Activated CD4-positive, alpha-beta T cell treated with anti-CD3 and anti-CD28 coated beads, Interleukin-2, amount 10 ng/mL, durations not matched to agents 24 days and 14 days (primary cell): ENCODE results near the gene RGN. TPM values are rescaled to one million over a fixed set of nuclear protein-coding genes. Genes with fewer than 3 reads are reported as not detected.
"Not testable (repeated sequence)": the region's sequence is repeated elsewhere in the genome, so short reads cannot be mapped to it uniquely, and the experiment has no call there.

Source experiments
- DNase-seq: peaks from one replicate; pipeline ENCODE4 v3.0.0; 2022
- H3K27ac Mint-ChIP-seq: one replicate; pipeline ENCODE4 v1.8.0; 2022; ENCODE audit warnings: mild to moderate bottlenecking, mixed read lengths
- H3K27me3 Mint-ChIP-seq: one replicate; pipeline ENCODE4 v1.8.0; 2022; ENCODE audit warnings: mixed read lengths
- H3K36me3 Mint-ChIP-seq: one replicate; pipeline ENCODE4 v1.8.0; 2022; ENCODE audit warnings: low read depth, mild to moderate bottlenecking, mixed read lengths
- H3K4me1 Mint-ChIP-seq: one replicate; pipeline ENCODE4 v1.8.0; 2021; ENCODE audit warnings: mixed read lengths
- H3K4me3 Mint-ChIP-seq: one replicate; pipeline ENCODE4 v1.8.0; 2022; ENCODE audit warnings: mild to moderate bottlenecking, moderate library complexity, mixed read lengths
- H3K9me3 Mint-ChIP-seq: one replicate; pipeline ENCODE4 v1.8.0; 2021; ENCODE audit warnings: mixed read lengths
- intact Hi-C: fragments of 100-400 bp; cut with micrococcal nuclease; formaldehyde crosslinking; loops from one replicate; pipeline ENCODE4 v1.15.1; 2023
- total RNA-seq: library from RNA; stranded (reverse); gene quantifications from 2 replicates; pipeline ENCODE4 v1.2.3, GENCODE V29; 2022

Gene RGN
- total RNA-seq, 1 donor from 2014 or later = not detected

GRCh38 chrX:47093860-47094259, 15.6 kb downstream of the RGN start:
- intact Hi-C loops = loop anchor here (2.0 kb wide), 1 partner anchor 191 kb away; no protein-coding TSS in a partner anchor

GRCh38 chrX:47097018-47097417, 18.8 kb downstream of the RGN start:
- Mint-ChIP-seq H3K27me3 (no peaks in the 10 kb centered on the region), H3K27ac (no peak overlapping the region), H3K9me3 (no peaks in the 10 kb centered on the region), H3K4me3 (no peak overlapping the region), H3K36me3 (no peaks in the 10 kb centered on the region), H3K4me1 (no peaks in the 10 kb centered on the region)
- intact Hi-C loops = no loop called here
- DNase-seq = no peak

More at GRCh38 chrX:47093860-47094259, 15.6 kb downstream of the RGN start:
- Mint-ChIP-seq H3K27me3 (no peaks in the 10 kb centered on the region), H3K9me3 (no peaks in the 10 kb centered on the region), H3K36me3 (no peaks in the 10 kb centered on the region), H3K4me3 (no peak overlapping the region), H3K27ac (no peak overlapping the region), H3K4me1 (peaks cover 2% of the 10 kb centered on the region)
- no peak for DNase-seq

- no peaks in the 10 kb centered on the region for H3K27me3 Mint-ChIP-seq
- no peak for DNase-seq
- intact Hi-C loops = no loop called here
- no peak overlapping the region for H3K4me3 Mint-ChIP-seq
- no peaks in the 10 kb centered on the region for H3K9me3 Mint-ChIP-seq
- no peaks in the 10 kb centered on the region for H3K4me1 Mint-ChIP-seq
- H3K27ac Mint-ChIP-seq = no peak overlapping the region
- no peaks in the 10 kb centered on the region for H3K36me3 Mint-ChIP-seq
Observed at GRCh38 chrX:47098338-47099094, 20.3 kb downstream of the RGN start.

GRCh38 chrX:47101206-47101605, 23.0 kb downstream of the RGN start:
- Mint-ChIP-seq H3K4me1 (no peaks in the 10 kb centered on the region), H3K9me3 (no peaks in the 10 kb centered on the region), H3K36me3 (no peaks in the 10 kb centered on the region), H3K27ac (no peak overlapping the region), H3K4me3 (no peak overlapping the region), H3K27me3 (no peaks in the 10 kb centered on the region)
- no peak for DNase-seq
- intact Hi-C loops = no loop called here

GRCh38 chrX:47110936-47111615, 32.8 kb downstream of the RGN start:
- H3K4me3 Mint-ChIP-seq = not testable (repeated sequence)

GRCh38 chrX:47112316-47112954, 34.2 kb downstream of the RGN start:
- H3K27ac Mint-ChIP-seq = no peak overlapping the region
- H3K9me3 Mint-ChIP-seq = no peaks in the 10 kb centered on the region
- no peaks in the 10 kb centered on the region for H3K27me3 Mint-ChIP-seq
- no peaks in the 10 kb centered on the region for H3K4me1 Mint-ChIP-seq
- no peaks in the 10 kb centered on the region for H3K36me3 Mint-ChIP-seq
- no peak for DNase-seq
- intact Hi-C loops = no loop called here
- no peak overlapping the region for H3K4me3 Mint-ChIP-seq

More at GRCh38 chrX:47110936-47111615, 32.8 kb downstream of the RGN start:
- intact Hi-C loops, H3K36me3 Mint-ChIP-seq, H3K9me3 Mint-ChIP-seq, H3K27ac Mint-ChIP-seq, H3K4me1 Mint-ChIP-seq, DNase-seq, H3K27me3 Mint-ChIP-seq: not testable (repeated sequence)

GRCh38 chrX:47116551-47117110, 38.4 kb downstream of the RGN start:
- H3K27me3 Mint-ChIP-seq, intact Hi-C loops, H3K9me3 Mint-ChIP-seq, DNase-seq, H3K36me3 Mint-ChIP-seq, H3K4me3 Mint-ChIP-seq, H3K4me1 Mint-ChIP-seq, H3K27ac Mint-ChIP-seq: not testable (repeated sequence)

- H3K9me3 Mint-ChIP-seq, H3K4me3 Mint-ChIP-seq, H3K4me1 Mint-ChIP-seq, DNase-seq, H3K27ac Mint-ChIP-seq, intact Hi-C loops, H3K36me3 Mint-ChIP-seq, H3K27me3 Mint-ChIP-seq: not testable (repeated sequence)
Observed at GRCh38 chrX:47124466-47124865, 46.2 kb downstream of the RGN start.

GRCh38 chrX:47129157-47129898, 51.1 kb downstream of the RGN start:
- H3K4me3 Mint-ChIP-seq = peak overlapping the region; percentile 100
- peak overlapping the region; percentile 98 for H3K27ac Mint-ChIP-seq
- H3K27me3 Mint-ChIP-seq = no peaks in the 10 kb centered on the region
- H3K36me3 Mint-ChIP-seq = no peaks in the 10 kb centered on the region
- H3K4me1 Mint-ChIP-seq = peaks cover 2% of the 10 kb centered on the region
- peak; percentile 97 for DNase-seq
- intact Hi-C loops = loop anchor here (1.0 kb wide), 1 partner anchor 16 kb away; the partner anchor contains the start of gene RBM10
- no peaks in the 10 kb centered on the region for H3K9me3 Mint-ChIP-seq

GRCh38 chrX:47129899-47130358, 51.7 kb downstream of the RGN start:
- Mint-ChIP-seq H3K4me1 (peaks cover 2% of the 10 kb centered on the region), H3K4me3 (peak overlapping the region; percentile 100), H3K9me3 (no peaks in the 10 kb centered on the region), H3K27me3 (no peaks in the 10 kb centered on the region), H3K36me3 (no peaks in the 10 kb centered on the region), H3K27ac (peak overlapping the region; percentile 98)
- DNase-seq = no peak
- intact Hi-C loops = loop anchor here (1.0 kb wide), 1 partner anchor 15 kb away; the partner anchor contains the start of gene RBM10

GRCh38 chrX:47133493-47133892, 55.2 kb downstream of the RGN start:
- intact Hi-C loops = no loop called here
- DNase-seq = no peak
- no peaks in the 10 kb centered on the region for H3K36me3 Mint-ChIP-seq
- no peaks in the 10 kb centered on the region for H3K4me1 Mint-ChIP-seq
- no peak overlapping the region for H3K4me3 Mint-ChIP-seq
- H3K27me3 Mint-ChIP-seq = no peaks in the 10 kb centered on the region
- no peak overlapping the region for H3K27ac Mint-ChIP-seq
- H3K9me3 Mint-ChIP-seq = no peaks in the 10 kb centered on the region

GRCh38 chrX:47135650-47136049, 57.4 kb downstream of the RGN start:
- H3K27me3 Mint-ChIP-seq, H3K36me3 Mint-ChIP-seq, DNase-seq, H3K4me1 Mint-ChIP-seq, H3K9me3 Mint-ChIP-seq, intact Hi-C loops, H3K4me3 Mint-ChIP-seq, H3K27ac Mint-ChIP-seq: not testable (repeated sequence)

- peaks cover 6% of the 10 kb centered on the region for H3K4me1 Mint-ChIP-seq
- DNase-seq = no peak
- H3K9me3 Mint-ChIP-seq = no peaks in the 10 kb centered on the region
- intact Hi-C loops = no loop called here
- H3K4me3 Mint-ChIP-seq = no peak overlapping the region
- H3K27ac Mint-ChIP-seq = no peak overlapping the region
- no peaks in the 10 kb centered on the region for H3K27me3 Mint-ChIP-seq
- H3K36me3 Mint-ChIP-seq = peaks cover 26% of the 10 kb centered on the region
Observed at GRCh38 chrX:47138171-47138570, 59.9 kb downstream of the RGN start.
